SU-DHL-6 (cell line): ENCODE measurements around the gene LDLRAD3.

ENCODE experiments used
- H2AFZ ChIP-seq: fragments of 200-600 bp; sonication (generic); 2 replicates; pipeline ENCODE4 v1.6.1; 2014; ENCODE audit warnings: low read depth, mild to moderate bottlenecking, moderate library complexity, mixed read lengths, antibody characterized with exemption, low read length; ENCODE audit not compliant: severe bottlenecking
- H3F3A ChIP-seq: fragments of 200-600 bp; shearing (Covaris generic); 2 replicates; pipeline ENCODE4 v1.6.0; 2016; ENCODE audit warnings: antibody characterized with exemption, mild to moderate bottlenecking; ENCODE audit not compliant: insufficient read depth
- H3K27ac ChIP-seq: fragments of 200-600 bp; sonication (generic); 2 replicates; pipeline ENCODE4 v1.5.1; 2016; ENCODE audit warnings: low read depth, mild to moderate bottlenecking, low read length, moderate library complexity, mixed read lengths
- H3K27me3 ChIP-seq: fragments of 200-600 bp; sonication (generic), shearing (Covaris generic); 2 replicates; pipeline ENCODE4 v1.6.0; 2014; ENCODE audit warnings: mild to moderate bottlenecking, low read length
- H3K36me3 ChIP-seq: fragments of 200-600 bp; sonication (generic); 2 replicates; pipeline ENCODE4 v1.6.1; 2014; ENCODE audit warnings: mild to moderate bottlenecking, low read length, mixed read lengths
- H3K4me2 ChIP-seq: fragments of 300-600, 200-600 bp; shearing (Covaris generic), sonication (generic); 2 replicates; pipeline ENCODE4 v1.6.0; 2014; ENCODE audit warnings: low read length, low read depth, mild to moderate bottlenecking; ENCODE audit not compliant: poor library complexity, severe bottlenecking
- H3K4me3 ChIP-seq: fragments of 200-600 bp; sonication (generic); 2 replicates; pipeline ENCODE4 v1.5.1; 2014; ENCODE audit warnings: antibody characterized with exemption, low read length, mild to moderate bottlenecking, mixed read lengths; ENCODE audit not compliant: insufficient read depth, poor library complexity, severe bottlenecking
- H3K79me2 ChIP-seq: fragments of 200-600 bp; sonication (generic); 2 replicates; pipeline ENCODE4 v1.6.1; 2014; ENCODE audit warnings: mild to moderate bottlenecking, low read length, moderate library complexity; ENCODE audit not compliant: insufficient read depth
- H3K9ac ChIP-seq: fragments of 200-600 bp; sonication (generic); 2 replicates; pipeline ENCODE4 v1.7.0; 2014; ENCODE audit warnings: mild to moderate bottlenecking, low read length
- H3K9me2 ChIP-seq: fragments of 200-600 bp; sonication (generic); replicated peaks from 2 replicates; pipeline ENCODE4 v1.6.1; 2014; ENCODE audit warnings: low read length; ENCODE audit not compliant: insufficient read depth
- H3K9me3 ChIP-seq: fragments of 200-600 bp; sonication (generic); 2 replicates; pipeline ENCODE4 v1.6.1; 2014; ENCODE audit warnings: low read length, mixed read lengths; ENCODE audit not compliant: insufficient read depth
- H4K20me1 ChIP-seq: fragments of 200-600 bp; sonication (generic); 2 replicates; pipeline ENCODE4 v1.6.1; 2014; ENCODE audit warnings: low read depth, mild to moderate bottlenecking, antibody characterized with exemption, low read length, moderate library complexity, mixed read lengths
- EZH2phosphoT487 ChIP-seq: fragments of 200-600 bp; sonication (generic), shearing (Covaris generic); conservative IDR thresholded peaks from 2 replicates; pipeline ENCODE4 v1.6.1; 2018; ENCODE audit warnings: mild to moderate bottlenecking, antibody characterized with exemption, low read length, moderate library complexity, mixed read lengths
- TF ChIP-seq, protein P1 (sequence below): fragments of 200-600 bp; sonication (generic); IDR thresholded peaks from one replicate; pipeline ENCODE4 v1.5.1; 2017; ENCODE audit warnings: antibody characterized with exemption, mild to moderate bottlenecking, low read length, moderate library complexity; ENCODE audit not compliant: insufficient read depth, poor library complexity, severe bottlenecking

The LDLRAD3 gene

DNA sequence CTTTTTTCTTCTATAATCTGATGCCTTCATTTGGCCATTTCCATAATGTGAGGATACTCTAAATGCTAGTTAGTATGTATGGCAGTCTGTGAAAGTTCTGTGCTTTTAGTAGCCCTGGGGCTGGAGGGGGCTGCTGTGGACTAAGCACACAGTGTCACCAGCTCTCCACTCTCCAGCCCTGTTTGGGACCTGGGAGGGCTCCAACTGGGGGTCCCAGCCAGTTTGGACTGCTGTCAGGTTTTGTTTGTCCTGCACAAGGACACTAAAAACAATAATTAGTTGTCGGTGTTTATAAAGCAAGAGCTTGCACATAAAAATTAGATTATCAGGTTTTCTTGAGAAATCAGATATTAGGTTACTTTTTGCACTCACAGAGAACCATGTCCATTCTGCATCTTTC lies 103.1 kb downstream of the LDLRAD3 start:
- TF ChIP-seq, protein P1, sequence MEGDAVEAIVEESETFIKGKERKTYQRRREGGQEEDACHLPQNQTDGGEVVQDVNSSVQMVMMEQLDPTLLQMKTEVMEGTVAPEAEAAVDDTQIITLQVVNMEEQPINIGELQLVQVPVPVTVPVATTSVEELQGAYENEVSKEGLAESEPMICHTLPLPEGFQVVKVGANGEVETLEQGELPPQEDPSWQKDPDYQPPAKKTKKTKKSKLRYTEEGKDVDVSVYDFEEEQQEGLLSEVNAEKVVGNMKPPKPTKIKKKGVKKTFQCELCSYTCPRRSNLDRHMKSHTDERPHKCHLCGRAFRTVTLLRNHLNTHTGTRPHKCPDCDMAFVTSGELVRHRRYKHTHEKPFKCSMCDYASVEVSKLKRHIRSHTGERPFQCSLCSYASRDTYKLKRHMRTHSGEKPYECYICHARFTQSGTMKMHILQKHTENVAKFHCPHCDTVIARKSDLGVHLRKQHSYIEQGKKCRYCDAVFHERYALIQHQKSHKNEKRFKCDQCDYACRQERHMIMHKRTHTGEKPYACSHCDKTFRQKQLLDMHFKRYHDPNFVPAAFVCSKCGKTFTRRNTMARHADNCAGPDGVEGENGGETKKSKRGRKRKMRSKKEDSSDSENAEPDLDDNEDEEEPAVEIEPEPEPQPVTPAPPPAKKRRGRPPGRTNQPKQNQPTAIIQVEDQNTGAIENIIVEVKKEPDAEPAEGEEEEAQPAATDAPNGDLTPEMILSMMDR = no peak
- TF ChIP-seq EZH2phosphoT487 = no peak
- no peaks in the 10 kb centered on the region for H3K36me3 ChIP-seq
- no peak overlapping the region for H3K9ac ChIP-seq
- H4K20me1 ChIP-seq = no peaks in the 10 kb centered on the region
- no peak overlapping the region for H3K4me3 ChIP-seq
- H2AFZ ChIP-seq = no peak overlapping the region
- H3K27ac ChIP-seq = no peak overlapping the region
- H3K9me3 ChIP-seq = no peaks in the 10 kb centered on the region
- no peaks in the 10 kb centered on the region for H3K9me2 ChIP-seq
- no peak overlapping the region for H3K4me2 ChIP-seq
- H3K27me3 ChIP-seq = no peaks in the 10 kb centered on the region
- H3K79me2 ChIP-seq = no peaks in the 10 kb centered on the region
- no peaks in the 10 kb centered on the region for H3F3A ChIP-seq

DNA sequence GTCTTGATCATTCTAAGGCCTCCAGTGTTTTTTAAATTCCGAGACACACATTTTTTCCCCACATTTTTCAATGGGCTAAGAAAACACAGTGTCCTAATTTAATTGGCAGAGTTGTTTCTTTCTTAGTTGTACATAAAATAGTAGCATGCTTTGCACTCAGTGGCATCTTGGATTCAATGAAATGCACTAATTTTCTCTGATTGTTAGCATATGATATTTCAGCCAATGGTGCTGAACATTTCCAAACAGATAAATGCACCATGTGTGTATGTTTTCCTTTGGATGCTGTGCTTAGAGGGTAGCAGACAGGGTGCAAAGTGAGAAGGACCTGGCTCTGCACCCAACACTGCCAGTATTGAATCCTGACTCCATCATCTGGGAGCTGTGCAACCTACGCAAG lies 103.5 kb downstream of the LDLRAD3 start:
- Histone ChIP-seq H3K9ac (no peak overlapping the region), H2AFZ (no peak overlapping the region), H3K4me3 (no peak overlapping the region), H4K20me1 (no peaks in the 10 kb centered on the region), H3K36me3 (no peaks in the 10 kb centered on the region), H3K4me2 (no peak overlapping the region), H3K9me2 (no peaks in the 10 kb centered on the region), H3K9me3 (no peaks in the 10 kb centered on the region), H3F3A (no peaks in the 10 kb centered on the region), H3K27me3 (no peaks in the 10 kb centered on the region), H3K79me2 (no peaks in the 10 kb centered on the region), H3K27ac (no peak overlapping the region)
- TF ChIP-seq, protein P1 = no peak

DNA sequence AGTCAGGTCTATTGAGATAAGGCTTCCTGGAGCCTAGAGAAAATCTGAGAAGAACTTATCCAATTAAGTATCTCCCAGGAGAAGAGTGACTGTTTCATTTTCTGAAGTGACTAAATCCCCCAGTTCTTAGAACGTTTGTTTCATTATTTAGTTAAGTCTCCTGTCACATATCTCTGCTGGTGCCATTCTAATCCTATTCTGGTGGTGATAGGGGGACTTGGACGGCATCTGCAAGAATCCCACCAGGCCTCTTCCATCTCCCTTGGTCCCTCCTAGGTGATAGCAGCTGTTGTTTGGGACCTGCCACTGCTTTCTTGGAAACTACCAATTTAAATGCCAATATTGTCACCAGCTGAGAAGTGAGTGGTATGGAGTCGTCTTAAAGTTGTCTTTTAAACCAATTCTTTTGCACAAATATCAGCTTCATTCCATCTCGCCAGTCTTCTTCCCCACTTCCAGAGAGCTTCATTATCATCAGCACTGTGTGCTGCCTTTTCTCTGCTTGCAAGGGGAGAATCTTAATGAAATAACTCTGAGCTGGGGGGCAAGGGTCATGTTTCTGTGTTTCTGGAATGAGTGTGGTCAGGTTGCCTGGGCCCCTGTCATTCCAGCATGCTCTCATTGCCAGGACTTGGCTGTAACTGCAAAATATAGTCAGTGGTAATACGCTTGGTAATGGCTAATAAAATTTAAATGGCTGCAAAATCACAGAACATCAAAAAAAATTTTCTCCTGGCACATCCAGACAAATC lies 104.8 kb downstream of the LDLRAD3 start:
- H3F3A ChIP-seq = no peaks in the 10 kb centered on the region
- no peak overlapping the region for H3K27ac ChIP-seq
- no peak overlapping the region for H2AFZ ChIP-seq
- no peak overlapping the region for H3K4me3 ChIP-seq
- no peaks in the 10 kb centered on the region for H3K79me2 ChIP-seq
- H3K36me3 ChIP-seq = no peaks in the 10 kb centered on the region
- no peaks in the 10 kb centered on the region for H3K9me2 ChIP-seq
- H4K20me1 ChIP-seq = no peaks in the 10 kb centered on the region
- H3K9ac ChIP-seq = no peak overlapping the region
- no peak overlapping the region for H3K4me2 ChIP-seq
- H3K27me3 ChIP-seq = no peaks in the 10 kb centered on the region
- H3K9me3 ChIP-seq = no peaks in the 10 kb centered on the region
- TF ChIP-seq, protein P1 = no peak
- TF ChIP-seq EZH2phosphoT487 = no peak
